Neutrophil (primary cell): ENCODE data around the gene CALM1.

Source experiments
- H3K27ac ChIP-seq: fragments of 200-600 bp; sonication (generic); 2 replicates; pipeline ENCODE4 v1.5.1; 2016; ENCODE audit warnings: mild to moderate bottlenecking, moderate library complexity
- H3K27me3 ChIP-seq: fragments of 200-600 bp; sonication (generic); 2 replicates; pipeline ENCODE4 v1.6.0; 2016; ENCODE audit warnings: mild to moderate bottlenecking
- H3K36me3 ChIP-seq: fragments of 200-600 bp; sonication (generic); 2 replicates; pipeline ENCODE4 v1.5.1; 2017
- H3K4me1 ChIP-seq, 2 experiments: fragments of 200-600 bp in 1 of 2; sonication (generic) in 1 of 2; 1 replicate in 1 of 2; 2 replicates in 1 of 2; pipeline versions ENCODE4 v1.5.1 to v1.6.1; 2013 to 2016; ENCODE audit warnings: low read depth in 1 of 2, low read length in 1 of 2, mild to moderate bottlenecking in 1 of 2, moderate library complexity in 1 of 2; ENCODE audit not compliant: control insufficient read depth in 1 of 2, insufficient read depth in 1 of 2
- H3K4me3 ChIP-seq, 2 experiments: fragments of 200-600 bp in 1 of 2; sonication (generic) in 1 of 2; 1 replicate in 1 of 2; 2 replicates in 1 of 2; pipeline ENCODE4 v1.5.1; 2013 to 2016; ENCODE audit warnings: low read depth in 1 of 2, low read length in 1 of 2, mild to moderate bottlenecking in 1 of 2, moderate library complexity in 1 of 2
- H3K9me3 ChIP-seq: fragments of 200-600 bp; sonication (generic); 2 replicates; pipeline ENCODE4 v1.5.1; 2016
- TF ChIP-seq, protein P1 (sequence below): fragments of 200-600 bp; sonication (generic); IDR thresholded peaks from 2 replicates; pipeline ENCODE4 v1.5.1; 2016; ENCODE audit warnings: antibody characterized with exemption

The CALM1 gene

DNA sequence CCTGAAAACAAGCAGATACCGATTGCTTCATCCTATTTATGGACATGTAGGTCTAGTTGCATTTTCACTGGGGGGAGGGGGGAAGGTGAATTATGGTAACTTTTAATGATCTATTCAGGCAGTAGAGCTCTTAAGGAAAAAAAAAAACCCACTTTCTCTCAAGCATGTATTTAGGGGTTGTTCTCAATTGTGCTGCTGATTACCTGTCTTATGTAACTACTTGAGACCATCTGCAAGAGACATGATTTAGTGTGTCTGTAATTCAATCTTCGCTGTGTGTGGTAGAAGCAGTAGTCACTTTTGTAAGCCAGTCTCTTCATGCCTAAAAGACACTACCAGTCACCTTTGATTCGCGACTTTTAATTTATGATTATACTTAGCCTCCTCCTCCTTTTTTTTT is 8.9 kb downstream of the CALM1 start:
- H3K36me3 ChIP-seq = peaks cover 83% of the 10 kb centered on the region
- TF ChIP-seq, protein P1, sequence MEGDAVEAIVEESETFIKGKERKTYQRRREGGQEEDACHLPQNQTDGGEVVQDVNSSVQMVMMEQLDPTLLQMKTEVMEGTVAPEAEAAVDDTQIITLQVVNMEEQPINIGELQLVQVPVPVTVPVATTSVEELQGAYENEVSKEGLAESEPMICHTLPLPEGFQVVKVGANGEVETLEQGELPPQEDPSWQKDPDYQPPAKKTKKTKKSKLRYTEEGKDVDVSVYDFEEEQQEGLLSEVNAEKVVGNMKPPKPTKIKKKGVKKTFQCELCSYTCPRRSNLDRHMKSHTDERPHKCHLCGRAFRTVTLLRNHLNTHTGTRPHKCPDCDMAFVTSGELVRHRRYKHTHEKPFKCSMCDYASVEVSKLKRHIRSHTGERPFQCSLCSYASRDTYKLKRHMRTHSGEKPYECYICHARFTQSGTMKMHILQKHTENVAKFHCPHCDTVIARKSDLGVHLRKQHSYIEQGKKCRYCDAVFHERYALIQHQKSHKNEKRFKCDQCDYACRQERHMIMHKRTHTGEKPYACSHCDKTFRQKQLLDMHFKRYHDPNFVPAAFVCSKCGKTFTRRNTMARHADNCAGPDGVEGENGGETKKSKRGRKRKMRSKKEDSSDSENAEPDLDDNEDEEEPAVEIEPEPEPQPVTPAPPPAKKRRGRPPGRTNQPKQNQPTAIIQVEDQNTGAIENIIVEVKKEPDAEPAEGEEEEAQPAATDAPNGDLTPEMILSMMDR = no peak
- H3K9me3 ChIP-seq = no peaks in the 10 kb centered on the region
- peak overlapping the region; percentile 53 for H3K27ac ChIP-seq
- H3K27me3 ChIP-seq = no peaks in the 10 kb centered on the region
- peaks cover 20 to 22% of the 10 kb centered on the region in 2 experiments for H3K4me1 ChIP-seq
- H3K4me3 ChIP-seq = no peak overlapping the region

DNA sequence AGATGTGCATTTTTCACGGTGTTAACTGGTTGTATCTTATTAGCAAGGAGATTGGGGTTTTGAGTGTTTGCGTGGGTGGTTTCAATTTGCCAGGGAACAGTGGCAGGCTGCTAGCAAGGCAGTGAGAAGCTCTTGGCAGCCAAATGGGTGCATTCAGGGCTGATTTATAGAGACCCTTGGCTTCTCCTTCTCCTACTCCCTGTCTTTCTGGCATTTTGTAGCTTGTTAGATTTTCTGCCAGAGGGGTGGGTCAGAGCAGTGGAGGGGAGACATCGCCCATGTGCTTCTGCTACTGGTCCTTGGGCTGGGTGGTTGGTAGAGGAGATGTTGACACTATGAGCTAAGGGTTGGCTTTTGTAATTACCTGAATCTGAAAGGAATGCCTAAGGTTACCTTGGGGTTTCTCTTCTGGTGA is 9.6 kb downstream of the CALM1 start:
- peak overlapping the region; percentile 53 for H3K27ac ChIP-seq
- no peaks in the 10 kb centered on the region for H3K27me3 ChIP-seq
- no peak overlapping the region for H3K4me3 ChIP-seq
- TF ChIP-seq, protein P1 = no peak
- no peaks in the 10 kb centered on the region for H3K9me3 ChIP-seq
- peaks cover 14 to 18% of the 10 kb centered on the region in 2 experiments for H3K4me1 ChIP-seq
- peaks cover 76% of the 10 kb centered on the region for H3K36me3 ChIP-seq

DNA sequence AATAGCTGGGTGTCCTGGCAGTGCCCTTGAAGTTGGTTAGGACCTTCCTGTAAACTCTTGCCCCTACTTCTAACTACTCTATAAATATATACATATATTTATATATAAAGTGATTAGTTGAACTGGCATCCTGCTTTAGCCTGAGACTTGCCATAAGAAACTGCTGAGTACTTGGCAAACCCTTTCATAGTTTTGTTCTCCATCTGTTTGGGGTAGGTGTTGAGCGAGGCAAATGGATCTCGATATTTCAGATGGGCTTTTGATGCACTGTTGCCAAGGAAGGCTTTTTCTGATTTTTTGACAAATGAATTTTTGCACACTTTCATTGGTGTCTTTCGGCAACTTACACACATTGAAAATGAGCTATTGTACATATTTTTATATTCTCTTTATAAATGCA is 10.4 kb downstream of the CALM1 start:
- H3K9me3 ChIP-seq = no peaks in the 10 kb centered on the region
- H3K4me3 ChIP-seq = no peak overlapping the region
- no peaks in the 10 kb centered on the region for H3K27me3 ChIP-seq
- H3K36me3 ChIP-seq = peaks cover 68% of the 10 kb centered on the region
- H3K4me1 ChIP-seq = peaks cover 7 to 10% of the 10 kb centered on the region in 2 experiments
- TF ChIP-seq, protein P1 = no peak
- no peak overlapping the region for H3K27ac ChIP-seq

DNA sequence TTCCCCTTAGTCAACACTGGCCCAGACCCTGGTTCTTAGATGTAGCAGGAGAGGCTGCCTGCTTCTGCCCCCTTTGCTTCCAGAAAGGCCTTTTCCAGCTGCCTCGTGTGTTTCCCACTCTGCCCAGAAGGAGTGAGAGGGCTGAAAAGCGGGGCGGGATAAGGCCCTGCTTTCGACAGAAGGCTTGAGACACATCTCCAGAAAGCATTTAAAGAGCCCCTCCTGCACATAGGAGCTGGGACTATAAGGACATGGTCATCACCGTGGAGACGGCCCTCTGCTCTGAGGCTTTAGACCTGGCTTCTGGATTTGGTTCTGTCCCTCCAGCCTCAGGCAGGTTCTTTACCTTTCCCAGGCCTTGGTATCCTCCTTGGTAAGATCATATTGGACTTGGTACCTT is 11.9 kb downstream of the CALM1 start:
- no peaks in the 10 kb centered on the region for H3K4me1 ChIP-seq
- TF ChIP-seq, protein P1 = no peak
- no peak overlapping the region for H3K4me3 ChIP-seq
- no peak overlapping the region for H3K27ac ChIP-seq
- H3K36me3 ChIP-seq = peaks cover 53% of the 10 kb centered on the region
- no peaks in the 10 kb centered on the region for H3K9me3 ChIP-seq
- H3K27me3 ChIP-seq = no peaks in the 10 kb centered on the region

DNA sequence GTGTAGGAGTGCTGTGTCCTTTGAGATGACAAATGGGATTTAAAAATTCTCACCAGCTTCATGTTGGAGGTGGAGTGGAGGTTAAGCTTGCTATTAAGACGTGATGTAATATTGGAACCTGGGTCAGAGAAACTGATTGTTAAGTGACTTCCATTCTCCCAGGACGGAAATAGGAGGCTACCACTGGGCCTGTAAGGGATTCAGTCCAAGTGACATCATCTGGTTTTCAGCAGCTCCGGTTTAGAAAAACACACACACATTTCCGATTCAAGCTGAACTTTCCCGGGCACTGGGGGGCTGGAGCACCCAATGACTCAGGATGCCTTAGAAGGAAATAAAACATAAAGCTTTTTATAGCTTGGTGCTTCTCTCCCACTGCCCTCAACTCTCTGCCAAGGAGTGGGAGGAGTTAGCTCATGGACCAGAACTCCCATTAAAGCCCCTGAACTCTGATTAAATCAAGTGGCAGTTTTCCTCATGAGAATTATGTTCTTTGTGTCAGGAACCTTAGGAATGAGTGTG is 12.4 kb downstream of the CALM1 start:
- H3K36me3 ChIP-seq = peaks cover 48% of the 10 kb centered on the region
- no peaks in the 10 kb centered on the region for H3K4me1 ChIP-seq
- no peaks in the 10 kb centered on the region for H3K27me3 ChIP-seq
- no peak overlapping the region for H3K27ac ChIP-seq
- H3K4me3 ChIP-seq = no peak overlapping the region
- H3K9me3 ChIP-seq = no peaks in the 10 kb centered on the region
- TF ChIP-seq, protein P1 = no peak

DNA sequence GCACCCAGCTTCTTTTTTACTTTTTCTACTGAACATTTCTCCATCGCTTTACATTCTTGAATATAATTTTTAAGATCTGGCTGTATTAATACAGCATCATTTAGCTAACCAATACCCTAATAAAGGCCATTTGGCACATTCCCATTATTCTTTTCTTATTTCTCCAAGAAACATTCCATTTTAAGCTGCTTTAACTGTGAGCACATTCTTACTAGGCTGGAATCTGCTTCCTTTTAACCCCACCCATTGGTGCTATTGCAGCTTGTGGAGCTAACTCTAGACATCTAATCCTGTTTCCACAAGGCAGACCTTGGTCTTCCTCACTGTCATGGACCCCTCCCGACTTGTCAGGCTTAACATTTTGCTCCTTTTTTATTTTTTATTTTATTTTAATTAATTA is 15.2 kb downstream of the CALM1 start:
- no peaks in the 10 kb centered on the region for H3K4me1 ChIP-seq
- H3K27me3 ChIP-seq = peaks cover 9% of the 10 kb centered on the region
- H3K36me3 ChIP-seq = peaks cover 20% of the 10 kb centered on the region
- H3K4me3 ChIP-seq = no peak overlapping the region
- no peaks in the 10 kb centered on the region for H3K9me3 ChIP-seq
- no peak overlapping the region for H3K27ac ChIP-seq
- TF ChIP-seq, protein P1 = no peak
